Gastrocnemius medialis (tissue), 4 donors: ENCODE results near the gene ELFN2. TPM values are rescaled to one million over a fixed set of nuclear protein-coding genes. Genes with fewer than 3 reads are reported as not detected.

Experiments
- ATAC-seq, 2 donors: fragments of 150-250 bp; one replicate each; pipeline ENCODE4 v1.9.1; 2016
- DNase-seq, 2 donors: peaks; one replicate each; pipeline ENCODE4 v3.0.0-alpha.2; 2019
- H3K27ac ChIP-seq, 4 donors: fragments of 200-600 bp; sonication (generic); 1 replicate in 1 of 4; 2 replicates in 3 of 4; pipeline ENCODE4 v1.5.1; 2016 to 2018; ENCODE audit warnings: mild to moderate bottlenecking in 2 of 4, moderate library complexity in 1 of 4
- H3K27me3 ChIP-seq, 3 donors: fragments of 200-600 bp; sonication (generic) in 2 of 3; 1 replicate in 1 of 3; 2 replicates in 2 of 3; pipeline versions ENCODE4 v1.5.1 to v1.6.0; 2016 to 2019; ENCODE audit warnings: mild to moderate bottlenecking in 1 of 3, moderate library complexity in 1 of 3
- H3K36me3 ChIP-seq, 2 donors: fragments of 200-600 bp; sonication (generic) in 1 of 2; one replicate each; pipeline ENCODE4 v1.5.1; 2017 to 2018
- H3K4me1 ChIP-seq, 2 donors: fragments of 200-600 bp; sonication (generic) in 1 of 2; one replicate each; pipeline ENCODE4 v1.5.1; 2016 to 2017; ENCODE audit warnings: mild to moderate bottlenecking in 2 of 2
- H3K4me3 ChIP-seq, 4 donors: fragments of 200-600 bp; sonication (generic) in 3 of 4; 1 replicate in 1 of 4; 2 replicates in 3 of 4; pipeline ENCODE4 v1.5.1; 2016 to 2019; ENCODE audit warnings: mild to moderate bottlenecking in 2 of 4
- H3K9me3 ChIP-seq, 3 donors: fragments of 200-600 bp; sonication (generic) in 2 of 3; 1 replicate in 1 of 3; 2 replicates in 2 of 3; pipeline ENCODE4 v1.5.1; 2016 to 2019
- POLR2A ChIP-seq, 2 donors: fragments of 450-650 bp; IDR thresholded peaks; one replicate each; pipeline ENCODE4 v1.6.1; 2017; ENCODE audit warnings: antibody characterized with exemption in 2 of 2, mild to moderate bottlenecking in 2 of 2, moderate library complexity in 2 of 2
- in situ Hi-C, 4 donors: fragments of 200-750 bp; cut with MboI; loops; one replicate each; pipeline versions ENCODE4 v1.15.0 to v1.8.0; 2017; ENCODE audit warnings: low sequenced_read_pairs in 4 of 4
- intact Hi-C: fragments of 100-400 bp; cut with DNase I; formaldehyde crosslinking; loops from one replicate; pipeline ENCODE4 v1.15.1; 2023; ENCODE audit warnings: low total_unique reads
- total RNA-seq, 4 donors: library from RNA; depleted of rRNA; stranded (reverse); fragments of >200 nt; gene quantifications; one replicate each; pipeline versions ENCODE4 v1.1.0 to v1.2.3, GENCODE V29; 2016
- TF ChIP-seq, protein P1 (sequence below), 5 experiments: fragments of 450-650 bp in 3 of 5; fragments of 200-600 bp in 2 of 5; sonication (generic) in 2 of 5; IDR thresholded peaks in 4 of 5; conservative IDR thresholded peaks in 1 of 5; 1 replicate in 4 of 5; 2 replicates in 1 of 5; pipeline ENCODE4 v1.5.1; 2016 to 2019; ENCODE audit warnings: antibody characterized with exemption in 5 of 5, mild to moderate bottlenecking in 3 of 5, moderate library complexity in 3 of 5

The ELFN2 gene
- total RNA-seq, 4 donors from 2014 or later: 0.02 to 0.03 TPM; not detected in 2

- Histone ChIP-seq H3K4me1 (no peaks in the 10 kb centered on the region), H3K27ac (no peak overlapping the region), H3K4me3 (no peak overlapping the region), H3K9me3 (no peaks in the 10 kb centered on the region), H3K36me3 (no peaks in the 10 kb centered on the region), H3K27me3 (peaks cover 68 to 92% (median 76%) of the 10 kb centered on the region in 3 donors)
- TF ChIP-seq POLR2A (IDR thresholded peaks at IDR 0.05): no peak
- TF ChIP-seq, protein P1, sequence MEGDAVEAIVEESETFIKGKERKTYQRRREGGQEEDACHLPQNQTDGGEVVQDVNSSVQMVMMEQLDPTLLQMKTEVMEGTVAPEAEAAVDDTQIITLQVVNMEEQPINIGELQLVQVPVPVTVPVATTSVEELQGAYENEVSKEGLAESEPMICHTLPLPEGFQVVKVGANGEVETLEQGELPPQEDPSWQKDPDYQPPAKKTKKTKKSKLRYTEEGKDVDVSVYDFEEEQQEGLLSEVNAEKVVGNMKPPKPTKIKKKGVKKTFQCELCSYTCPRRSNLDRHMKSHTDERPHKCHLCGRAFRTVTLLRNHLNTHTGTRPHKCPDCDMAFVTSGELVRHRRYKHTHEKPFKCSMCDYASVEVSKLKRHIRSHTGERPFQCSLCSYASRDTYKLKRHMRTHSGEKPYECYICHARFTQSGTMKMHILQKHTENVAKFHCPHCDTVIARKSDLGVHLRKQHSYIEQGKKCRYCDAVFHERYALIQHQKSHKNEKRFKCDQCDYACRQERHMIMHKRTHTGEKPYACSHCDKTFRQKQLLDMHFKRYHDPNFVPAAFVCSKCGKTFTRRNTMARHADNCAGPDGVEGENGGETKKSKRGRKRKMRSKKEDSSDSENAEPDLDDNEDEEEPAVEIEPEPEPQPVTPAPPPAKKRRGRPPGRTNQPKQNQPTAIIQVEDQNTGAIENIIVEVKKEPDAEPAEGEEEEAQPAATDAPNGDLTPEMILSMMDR (IDR thresholded peaks at IDR 0.05 in 4 of 5, conservative IDR thresholded peaks at IDR 0.05 in 1 of 5): no peak
- no peak for DNase-seq
- intact Hi-C loops (no loop called here), in situ Hi-C loops (loop anchor here in 1 of 4 donors (10.0 kb wide), 1 partner anchor 127 kb away; no protein-coding TSS in a partner anchor)
- ATAC-seq: no peak
Observed at GRCh38 chr22:37328017-37328416, 99.3 kb downstream of the ELFN2 start.

GRCh38 chr22:37326726-37327125 is 100.6 kb downstream of the ELFN2 start:
- intact Hi-C loops (no loop called here), in situ Hi-C loops (loop anchor here in 1 of 4 donors (10.0 kb wide), 1 partner anchor 128 kb away; no protein-coding TSS in a partner anchor)
- Histone ChIP-seq H3K4me1 (no peaks in the 10 kb centered on the region), H3K4me3 (no peak overlapping the region), H3K27ac (no peak overlapping the region), H3K27me3 (peaks cover 57 to 81% (median 69%) of the 10 kb centered on the region in 3 donors), H3K36me3 (no peaks in the 10 kb centered on the region), H3K9me3 (no peaks in the 10 kb centered on the region)
- TF ChIP-seq, protein P1 (IDR thresholded peaks at IDR 0.05 in 4 of 5, conservative IDR thresholded peaks at IDR 0.05 in 1 of 5): no peak
- TF ChIP-seq POLR2A (IDR thresholded peaks at IDR 0.05): no peak
- ATAC-seq (no peak), DNase-seq (no peak)

DNA sequence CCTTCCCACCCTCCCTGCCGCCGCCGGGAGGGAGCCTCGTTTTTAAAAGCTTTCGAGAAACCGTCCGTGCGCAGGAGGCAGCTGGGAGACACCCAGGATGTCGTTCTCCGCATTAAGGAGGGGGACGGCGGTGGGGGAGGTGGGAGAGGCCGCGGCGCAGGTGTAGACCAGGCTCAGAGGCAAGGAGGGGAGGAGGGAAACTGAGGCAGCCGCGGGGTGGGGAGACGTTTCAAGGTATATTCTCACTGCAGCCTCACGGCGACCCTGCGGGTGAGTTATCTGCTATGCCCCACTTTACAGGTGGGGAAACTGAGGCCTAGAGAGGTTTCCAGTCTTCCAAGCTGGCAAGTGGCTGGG is 102.3 kb downstream of the ELFN2 start:
- Histone ChIP-seq H3K27ac (no peak overlapping the region), H3K9me3 (no peaks in the 10 kb centered on the region), H3K36me3 (no peaks in the 10 kb centered on the region), H3K4me3 (no peak overlapping the region), H3K4me1 (no peaks in the 10 kb centered on the region), H3K27me3 (peaks cover 52 to 64% (median 52%) of the 10 kb centered on the region in 3 donors)
- in situ Hi-C loops: loop anchor here in 1 of 4 donors (10.0 kb wide), 1 partner anchor 130 kb away; no protein-coding TSS in a partner anchor
- intact Hi-C loops: no loop called here
- no peak for ATAC-seq
- DNase-seq: no peak
- TF ChIP-seq POLR2A (IDR thresholded peaks at IDR 0.05): no peak
- TF ChIP-seq, protein P1 (IDR thresholded peaks at IDR 0.05 in 4 of 5, conservative IDR thresholded peaks at IDR 0.05 in 1 of 5): no peak

- peaks cover 49 to 59% (median 52%) of the 10 kb centered on the region in 3 donors for H3K27me3 ChIP-seq
- no peaks in the 10 kb centered on the region for H3K4me1 ChIP-seq
- DNase-seq (no peak), ATAC-seq (no peak)
- no peaks in the 10 kb centered on the region for H3K36me3 ChIP-seq
- TF ChIP-seq POLR2A (IDR thresholded peaks at IDR 0.05): no peak
- TF ChIP-seq, protein P1 (IDR thresholded peaks at IDR 0.05 in 4 of 5, conservative IDR thresholded peaks at IDR 0.05 in 1 of 5): no peak
- in situ Hi-C loops: loop anchor here in 1 of 4 donors (10.0 kb wide), 1 partner anchor 130 kb away; no protein-coding TSS in a partner anchor
- intact Hi-C loops: no loop called here
- H3K27ac ChIP-seq: no peak overlapping the region
- no peaks in the 10 kb centered on the region for H3K9me3 ChIP-seq
- no peak overlapping the region for H3K4me3 ChIP-seq
Observed at GRCh38 chr22:37324340-37325038, 102.8 kb downstream of the ELFN2 start.
